Neuronal stem cell (in vitro differentiated cells): ENCODE data around the gene ABCC4.
"Not testable (repeated sequence)": the region's sequence is repeated elsewhere in the genome, so short reads cannot be mapped to it uniquely, and the experiment has no call there.

Experiments
- DNase-seq: peaks from one replicate; pipeline ENCODE4 v3.0.0-alpha.2; 2013; ENCODE audit warnings: low spot score
- H2AFZ ChIP-seq: one replicate; pipeline ENCODE4 v1.6.1; 2013; ENCODE audit warnings: mild to moderate bottlenecking, low read length, inconsistent platforms
- H2AK5ac ChIP-seq: 2 replicates; pipeline ENCODE4 v1.6.1; 2013; ENCODE audit warnings: low read depth, mild to moderate bottlenecking, inconsistent platforms, low read length, moderate library complexity, mixed read lengths
- H2BK120ac ChIP-seq: 2 replicates; pipeline ENCODE4 v1.6.1; 2013; ENCODE audit warnings: low read depth, mild to moderate bottlenecking, inconsistent platforms, low read length, moderate library complexity, mixed read lengths
- H2BK12ac ChIP-seq: one replicate; pipeline ENCODE4 v1.6.1; 2013; ENCODE audit warnings: low read length, inconsistent platforms
- H2BK15ac ChIP-seq: 2 replicates; pipeline ENCODE4 v1.6.1; 2013; ENCODE audit warnings: mild to moderate bottlenecking, low read length, inconsistent platforms, mixed read lengths
- H2BK5ac ChIP-seq: one replicate; pipeline ENCODE4 v1.6.1; 2013; ENCODE audit warnings: inconsistent platforms, mild to moderate bottlenecking, low read length, moderate library complexity
- H3K14ac ChIP-seq: one replicate; pipeline ENCODE4 v1.6.1; 2013; ENCODE audit warnings: low read length, inconsistent platforms
- H3K18ac ChIP-seq: 2 replicates; pipeline ENCODE4 v1.6.1; 2013; ENCODE audit warnings: low read length, inconsistent platforms
- H3K23ac ChIP-seq: 2 replicates; pipeline ENCODE4 v1.6.1; 2013; ENCODE audit warnings: low read depth, mild to moderate bottlenecking, mixed read lengths, low read length, inconsistent platforms; ENCODE audit not compliant: poor library complexity
- H3K27ac ChIP-seq: replicated peaks from 3 replicates; pipeline ENCODE4 v1.5.1; 2013; ENCODE audit warnings: low read length, inconsistent platforms
- H3K27me3 ChIP-seq, 3 experiments: 2 replicates each; pipeline ENCODE4 v1.6.1; 2013; ENCODE audit warnings: low read length in 3 of 3, mild to moderate bottlenecking in 2 of 3, inconsistent platforms in 1 of 3, low read depth in 1 of 3, mixed read lengths in 1 of 3, moderate library complexity in 1 of 3; ENCODE audit not compliant: control insufficient read depth in 3 of 3, insufficient read depth in 3 of 3
- H3K36me3 ChIP-seq, 2 donors: replicated peaks in 1 of 2; 2 replicates each; pipeline ENCODE4 v1.6.1; 2013; ENCODE audit warnings: low read length in 2 of 2; ENCODE audit not compliant: control insufficient read depth in 2 of 2, insufficient read depth in 2 of 2
- H3K4ac ChIP-seq: 2 replicates; pipeline ENCODE4 v1.6.1; 2013; ENCODE audit warnings: inconsistent platforms, mild to moderate bottlenecking, low read length, moderate library complexity
- H3K4me1 ChIP-seq, 2 donors: 1 replicate in 1 of 2; 2 replicates in 1 of 2; pipeline ENCODE4 v1.6.1; 2013; ENCODE audit warnings: low read length in 2 of 2, low read depth in 1 of 2; ENCODE audit not compliant: control insufficient read depth in 2 of 2, insufficient read depth in 1 of 2
- H3K4me2 ChIP-seq: one replicate; pipeline ENCODE4 v1.6.1; 2013; ENCODE audit warnings: mild to moderate bottlenecking, low read length, inconsistent platforms; ENCODE audit not compliant: insufficient read depth, poor library complexity, severe bottlenecking
- H3K4me3 ChIP-seq, 2 donors: 2 replicates each; pipeline ENCODE4 v1.5.1; 2013; ENCODE audit warnings: low read length in 2 of 2, mild to moderate bottlenecking in 2 of 2, inconsistent platforms in 1 of 2, moderate library complexity in 1 of 2
- H3K79me1 ChIP-seq: one replicate; pipeline ENCODE4 v1.6.1; 2013; ENCODE audit warnings: low read depth, mild to moderate bottlenecking, inconsistent platforms, low read length, moderate library complexity
- H3K9ac ChIP-seq: one replicate; pipeline ENCODE4 v1.6.1; 2013; ENCODE audit warnings: mild to moderate bottlenecking, low read depth, low read length, inconsistent platforms; ENCODE audit not compliant: poor library complexity
- H3K9me3 ChIP-seq, 2 donors: replicated peaks in 1 of 2; 2 replicates each; pipeline versions ENCODE3 to v1.6.1; 2013; ENCODE audit warnings: low read length in 2 of 2, mild to moderate bottlenecking in 2 of 2, inconsistent platforms in 1 of 2, low read depth in 1 of 2, mixed read lengths in 1 of 2, moderate library complexity in 1 of 2; ENCODE audit not compliant: control insufficient read depth in 2 of 2, insufficient read depth in 1 of 2
- H4K8ac ChIP-seq: one replicate; pipeline ENCODE4 v1.6.1; 2013; ENCODE audit warnings: low read depth, mild to moderate bottlenecking, inconsistent platforms, low read length, moderate library complexity
- H4K91ac ChIP-seq: one replicate; pipeline ENCODE4 v1.6.1; 2013; ENCODE audit warnings: low read length, low read depth, mild to moderate bottlenecking, inconsistent platforms; ENCODE audit not compliant: poor library complexity
- WGBS, 2 donors: extraction: QIAGEN DNeasy Blood & Tissue Kit; methylation state at CpG; one replicate each; pipeline ENCODE4 v1.1.7; 2013; ENCODE audit warnings: missing lambda C conversion rate in 2 of 2, mixed read lengths in 1 of 2; ENCODE audit not compliant: insufficient read length in 2 of 2, insufficient replicate concordance in 1 of 2; ENCODE audit errors: extremely low coverage in 2 of 2; 5-methylcytosine and 5-hydroxymethylcytosine counted together

Gene ABCC4

GRCh38 chr13:95269756-95270155, 31.5 kb downstream of the ABCC4 start:
- H2BK15ac ChIP-seq: no peak overlapping the region
- no peak overlapping the region for H4K91ac ChIP-seq
- peaks cover 2 to 7% of the 10 kb centered on the region in 2 donors for H3K36me3 ChIP-seq
- peaks cover 7 to 11% of the 10 kb centered on the region in 2 donors for H3K9me3 ChIP-seq
- no peak overlapping the region for H3K27ac ChIP-seq
- H3K4me1 ChIP-seq: peaks cover 4 to 9% of the 10 kb centered on the region in 2 donors
- H3K23ac ChIP-seq: no peak overlapping the region
- no peak overlapping the region for H2BK5ac ChIP-seq
- no peak for DNase-seq
- H3K4ac ChIP-seq: no peak overlapping the region
- no peak overlapping the region for H2AFZ ChIP-seq
- no peak overlapping the region for H3K14ac ChIP-seq
- no peak overlapping the region for H3K4me2 ChIP-seq
- WGBS, 2 donors: no CpG with 5 or more reads among the region's 3 CpGs
- no peaks in the 10 kb centered on the region for H3K27me3 ChIP-seq
- H3K4me3 ChIP-seq: no peak overlapping the region
- H4K8ac ChIP-seq: no peak overlapping the region
- H2AK5ac ChIP-seq: no peak overlapping the region
- no peak overlapping the region for H2BK120ac ChIP-seq
- H2BK12ac ChIP-seq: no peak overlapping the region
- H3K79me1 ChIP-seq: peaks cover 6% of the 10 kb centered on the region
- H3K9ac ChIP-seq: no peak overlapping the region
- no peak overlapping the region for H3K18ac ChIP-seq

DNA sequence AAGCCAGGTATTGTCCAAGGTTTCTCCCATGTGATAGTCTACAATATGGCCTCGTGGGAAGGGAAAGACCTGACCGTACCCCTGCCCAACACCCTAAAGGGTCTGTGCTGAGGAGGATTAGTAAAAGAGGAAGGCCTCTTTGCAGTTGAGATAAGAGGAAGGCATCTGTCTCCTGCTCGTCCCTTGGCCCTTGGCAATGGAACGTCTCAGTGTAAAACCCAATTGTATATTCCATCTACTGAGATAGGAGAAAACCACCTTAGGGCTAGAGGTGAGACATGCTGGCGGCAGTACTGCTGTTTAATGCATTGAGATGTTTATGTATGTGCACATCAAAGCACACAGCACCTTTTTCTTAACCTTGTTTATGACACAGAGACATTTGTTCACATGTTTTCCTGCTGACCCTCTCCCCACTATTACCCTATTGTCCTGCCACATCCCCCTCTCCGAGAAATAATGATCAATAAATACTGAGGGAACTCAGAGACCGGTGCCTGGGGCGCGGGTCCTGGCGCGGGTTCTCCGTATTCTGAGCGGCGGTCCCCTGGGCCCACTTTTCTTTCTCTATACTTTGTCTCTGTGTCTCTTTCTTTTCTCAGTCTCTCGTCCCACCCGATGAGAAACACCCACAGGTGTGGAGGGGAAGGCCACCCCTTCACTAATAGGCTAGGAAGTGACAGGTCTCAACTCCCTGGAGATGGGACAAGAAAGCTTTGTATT, 32.7 kb downstream of the ABCC4 start:
- H3K9ac ChIP-seq, H3K79me1 ChIP-seq, H2BK120ac ChIP-seq, H4K8ac ChIP-seq, H3K23ac ChIP-seq, H3K4me1 ChIP-seq, H2AK5ac ChIP-seq, H3K4ac ChIP-seq, H2AFZ ChIP-seq, H3K27me3 ChIP-seq, H3K27ac ChIP-seq, H3K4me3 ChIP-seq, H4K91ac ChIP-seq, H2BK15ac ChIP-seq, H3K4me2 ChIP-seq, H3K14ac ChIP-seq, H3K36me3 ChIP-seq, H2BK12ac ChIP-seq, H3K18ac ChIP-seq, H2BK5ac ChIP-seq, DNase-seq: not testable (repeated sequence)
- peaks cover 7 to 11% of the 10 kb centered on the region in 2 donors for H3K9me3 ChIP-seq
- no CpG with 5 or more reads among the region's 16 CpGs for WGBS, 2 donors

- Histone ChIP-seq H3K4ac (no peak overlapping the region), H3K4me2 (no peak overlapping the region), H3K27ac (no peak overlapping the region), H3K23ac (no peak overlapping the region), H3K14ac (no peak overlapping the region), H3K18ac (no peak overlapping the region), H3K9me3 (peaks cover 7 to 11% of the 10 kb centered on the region in 2 donors), H2AFZ (no peak overlapping the region), H3K4me1 (peaks cover 4 to 9% of the 10 kb centered on the region in 2 donors), H3K27me3 (no peaks in the 10 kb centered on the region), H3K4me3 (no peak overlapping the region), H2BK15ac (no peak overlapping the region), H2BK12ac (no peak overlapping the region), H2AK5ac (no peak overlapping the region), H4K91ac (no peak overlapping the region), H4K8ac (no peak overlapping the region), H3K36me3 (peaks cover 2 to 10% of the 10 kb centered on the region in 2 donors), H3K9ac (no peak overlapping the region), H2BK5ac (no peak overlapping the region), H2BK120ac (no peak overlapping the region), H3K79me1 (peaks cover 1% of the 10 kb centered on the region)
- DNase-seq: no peak
- WGBS, 2 donors: no CpG with 5 or more reads among the region's 6 CpGs
Observed at GRCh38 chr13:95267662-95268342, 33.4 kb downstream of the ABCC4 start.

DNA sequence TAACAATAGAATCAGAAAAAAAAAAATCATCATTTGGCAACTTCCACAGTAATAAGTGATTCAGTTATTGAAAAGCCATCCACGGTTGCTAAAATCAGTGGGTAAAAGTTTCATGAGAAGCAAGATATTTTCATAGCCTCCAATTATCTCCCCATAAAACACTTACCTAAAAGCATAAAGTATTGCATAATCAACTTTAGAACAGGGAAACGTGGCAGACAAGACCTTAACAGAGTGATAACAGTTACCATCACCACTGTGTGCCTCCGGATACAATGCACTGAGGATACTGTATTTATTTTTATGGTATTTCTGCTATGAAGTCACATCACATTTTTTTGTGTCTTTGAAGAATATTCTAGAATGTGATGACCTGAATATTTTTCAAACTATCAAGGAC, 37.0 kb downstream of the ABCC4 start:
- no peak overlapping the region for H4K8ac ChIP-seq
- no peak overlapping the region for H3K18ac ChIP-seq
- no peak overlapping the region for H3K4me2 ChIP-seq
- H3K23ac ChIP-seq: no peak overlapping the region
- H3K14ac ChIP-seq: no peak overlapping the region
- peaks cover 2 to 10% of the 10 kb centered on the region in 2 donors for H3K36me3 ChIP-seq
- no peak overlapping the region for H2AFZ ChIP-seq
- no peak overlapping the region for H2BK5ac ChIP-seq
- WGBS, 2 donors: no CpG with 5 or more reads among the region's 3 CpGs
- no peak overlapping the region for H4K91ac ChIP-seq
- no peak overlapping the region for H3K27ac ChIP-seq
- no peak overlapping the region for H2BK12ac ChIP-seq
- no peak overlapping the region for H3K4ac ChIP-seq
- peaks cover 7 to 11% of the 10 kb centered on the region in 2 donors for H3K9me3 ChIP-seq
- no peak for DNase-seq
- no peak overlapping the region for H3K4me3 ChIP-seq
- no peak overlapping the region for H2BK120ac ChIP-seq
- no peaks in the 10 kb centered on the region for H3K27me3 ChIP-seq
- no peaks in the 10 kb centered on the region for H3K4me1 ChIP-seq
- H2BK15ac ChIP-seq: no peak overlapping the region
- no peak overlapping the region for H3K9ac ChIP-seq
- H2AK5ac ChIP-seq: no peak overlapping the region
- peaks cover 1% of the 10 kb centered on the region for H3K79me1 ChIP-seq
